WTC11 (cell line): ENCODE measurements around the gene DNLZ. TPM values are rescaled to one million over a fixed set of nuclear protein-coding genes. Genes with fewer than 3 reads are reported as not detected.
A peak's percentile ranks its signal among the peaks of the same experiment; 100 is the strongest.

Experiments used
- ARID4B ChIP-seq: sonication (generic); formaldehyde crosslinking; IDR thresholded peaks from 2 replicates; pipeline ENCODE4 v1.8.0; 2023; ENCODE audit warnings: missing genetic modification reagents, mild to moderate bottlenecking, borderline replicate concordance
- CBFB ChIP-seq: sonication (generic); formaldehyde crosslinking; IDR thresholded peaks from 2 replicates; pipeline ENCODE4 v1.8.1; 2022; ENCODE audit warnings: mild to moderate bottlenecking, low read depth, missing genetic modification reagents
- CTCF ChIP-seq: fragments of 200-600 bp; IDR thresholded peaks from 2 replicates; pipeline ENCODE4 v1.8.0; 2022; ENCODE audit warnings: antibody characterized with exemption
- E2F4 ChIP-seq: sonication (generic); formaldehyde crosslinking; IDR thresholded peaks from 2 replicates; pipeline ENCODE4 v1.8.1; 2022; ENCODE audit warnings: low read depth, mild to moderate bottlenecking, moderate library complexity, missing genetic modification reagents, borderline replicate concordance
- E2F5 ChIP-seq: sonication (generic); formaldehyde crosslinking; IDR thresholded peaks from 2 replicates; pipeline ENCODE4 v1.8.1; 2022; ENCODE audit warnings: mild to moderate bottlenecking, moderate library complexity, missing genetic modification reagents
- FOXP4 ChIP-seq: sonication (generic); formaldehyde crosslinking; IDR thresholded peaks from 2 replicates; pipeline ENCODE4 v1.8.0; 2022; ENCODE audit warnings: mild to moderate bottlenecking, missing genetic modification reagents
- GTF2I ChIP-seq: fragments of 250-450 bp; sonication (Bioruptor Pico); conservative IDR thresholded peaks from 2 replicates; pipeline ENCODE4 v1.4.0; 2021; ENCODE audit warnings: mild to moderate bottlenecking
- JAZF1 ChIP-seq: fragments of 250-450 bp; sonication (Bioruptor Pico); IDR thresholded peaks from 2 replicates; pipeline ENCODE4 v1.9.0; 2021; ENCODE audit warnings: moderate library complexity, mild to moderate bottlenecking, inconsistent platforms
- MAX ChIP-seq: sonication (generic); formaldehyde crosslinking; IDR thresholded peaks from 2 replicates; pipeline ENCODE4 v1.8.0; 2022; ENCODE audit warnings: mild to moderate bottlenecking, missing genetic modification reagents
- MYBL2 ChIP-seq: sonication (generic); formaldehyde crosslinking; IDR thresholded peaks from 2 replicates; pipeline ENCODE4 v1.8.1; 2023; ENCODE audit warnings: mild to moderate bottlenecking, moderate library complexity, missing genetic modification reagents
- NFYB ChIP-seq: sonication (generic); formaldehyde crosslinking; conservative IDR thresholded peaks from 2 replicates; pipeline ENCODE4 v1.8.0; 2022; ENCODE audit warnings: low read depth, missing genetic modification reagents
- NR1H2 ChIP-seq: sonication (generic); formaldehyde crosslinking; IDR thresholded peaks from 2 replicates; pipeline ENCODE4 v1.9.0; 2021; ENCODE audit warnings: mild to moderate bottlenecking, moderate library complexity, missing genetic modification reagents
- NR3C1 ChIP-seq: sonication (generic); formaldehyde crosslinking; conservative IDR thresholded peaks from 2 replicates; pipeline ENCODE4 v1.8.1; 2023; ENCODE audit warnings: low read depth, mild to moderate bottlenecking, missing genetic modification reagents
- SOX15 ChIP-seq: fragments of 250-450 bp; sonication (Bioruptor Pico); IDR thresholded peaks from 2 replicates; pipeline ENCODE4 v1.9.0; 2021; ENCODE audit warnings: mild to moderate bottlenecking
- SP1 ChIP-seq: sonication (generic); formaldehyde crosslinking; conservative IDR thresholded peaks from 2 replicates; pipeline ENCODE4 v1.8.1; 2022; ENCODE audit warnings: missing genetic modification reagents
- TCF7 ChIP-seq: sonication (generic); formaldehyde crosslinking; IDR thresholded peaks from 2 replicates; pipeline ENCODE4 v1.8.0; 2022; ENCODE audit warnings: mild to moderate bottlenecking, low read depth, missing genetic modification reagents, moderate library complexity
- ZBTB21 ChIP-seq: sonication (generic); formaldehyde crosslinking; IDR thresholded peaks from 2 replicates; pipeline ENCODE4 v1.8.1; 2023; ENCODE audit warnings: mild to moderate bottlenecking, missing genetic modification reagents, borderline replicate concordance
- ZNF121 ChIP-seq: sonication (generic); formaldehyde crosslinking; IDR thresholded peaks from 2 replicates; pipeline ENCODE4 v1.8.0; 2023; ENCODE audit warnings: missing genetic modification reagents
- ZNF232 ChIP-seq: sonication (generic); formaldehyde crosslinking; IDR thresholded peaks from 2 replicates; pipeline ENCODE4 v1.8.0; 2022; ENCODE audit warnings: mild to moderate bottlenecking, missing genetic modification reagents
- ZNF281 ChIP-seq: sonication (generic); formaldehyde crosslinking; IDR thresholded peaks from 2 replicates; pipeline ENCODE4 v1.8.0; 2023; ENCODE audit warnings: mild to moderate bottlenecking, missing genetic modification reagents
- ZNF317 ChIP-seq: sonication (generic); formaldehyde crosslinking; IDR thresholded peaks from 2 replicates; pipeline ENCODE4 v1.8.1; 2023; ENCODE audit warnings: low read depth, mild to moderate bottlenecking, moderate library complexity, missing genetic modification reagents, borderline replicate concordance
- ZNF671 ChIP-seq: fragments of 250-450 bp; sonication (Bioruptor Pico); IDR thresholded peaks from 2 replicates; pipeline ENCODE4 v1.8.0; 2021; ENCODE audit warnings: mild to moderate bottlenecking
- total RNA-seq: library from RNA; stranded (reverse); gene quantifications from 3 replicates; pipeline ENCODE4 v1.2.3, GENCODE V29; 2021
- TF ChIP-seq, protein P1 (sequence below): fragments of 250-450 bp; sonication (Bioruptor Pico); IDR thresholded peaks from 2 replicates; pipeline ENCODE4 v2.1.2; 2022; ENCODE audit warnings: mild to moderate bottlenecking, moderate library complexity

Gene DNLZ
- total RNA-seq, 1 experiment from 2014 or later, result 17.2 TPM

DNA sequence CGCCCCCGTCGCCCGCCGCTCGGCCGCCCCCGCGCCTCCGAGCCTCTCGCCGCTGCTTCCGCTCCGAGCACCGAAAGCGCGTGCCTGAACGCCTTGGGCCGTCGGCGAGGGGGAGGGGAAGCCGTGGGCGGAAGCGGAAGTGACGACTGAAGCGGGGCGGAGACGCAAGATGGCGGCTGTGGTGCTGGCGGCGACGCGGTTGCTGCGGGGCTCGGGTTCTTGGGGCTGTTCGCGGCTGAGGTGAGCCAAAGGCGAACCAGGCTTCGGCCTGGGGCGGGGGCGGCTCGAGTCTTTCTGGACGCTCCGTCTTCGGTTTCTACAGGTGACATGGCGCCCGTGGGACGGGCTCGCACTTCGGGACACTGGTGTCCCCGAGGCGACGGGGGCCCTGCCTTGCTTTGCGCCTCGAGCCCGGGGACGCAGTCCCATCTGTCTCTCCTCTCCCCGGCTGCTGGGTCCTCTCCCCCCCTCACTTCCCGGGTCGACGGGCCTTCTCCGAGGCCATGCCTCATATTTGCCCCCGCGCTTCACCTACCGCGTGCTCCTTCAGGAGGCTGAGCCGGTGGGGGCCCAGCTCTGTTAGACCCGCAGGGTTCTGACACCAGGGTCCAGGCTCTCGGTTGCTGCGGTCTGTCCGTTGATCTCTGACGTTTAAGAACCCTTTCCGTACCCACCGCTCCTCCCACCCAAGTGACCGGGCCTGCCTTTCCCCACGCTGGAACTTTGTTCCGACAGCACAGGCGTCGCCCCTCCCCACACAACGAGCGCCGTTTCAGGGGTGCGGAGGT lies 47.1 kb upstream of the DNLZ start, which contains the start of the genes ENTR1 and PMPCA (continued):
- TF ChIP-seq SOX15 (CRISPR knock-in tag) (no peak), SP1 (CRISPR knock-in tag) (peak; percentile 95), CBFB (CRISPR knock-in tag) (no peak), ZNF121 (CRISPR knock-in tag) (0 out of 2 replicates have a peak, but pooled peaks have one; percentile 22), E2F4 (CRISPR knock-in tag) (no peak), MYBL2 (CRISPR knock-in tag) (0 out of 2 replicates have a peak, but pooled peaks have one; percentile 19), ZBTB21 (CRISPR knock-in tag) (no peak), MAX (peak; percentile 70), CTCF (no peak), ZNF671 (CRISPR knock-in tag) (no peak), NFYB (no peak), ZNF317 (CRISPR knock-in tag) (no peak), NR3C1 (CRISPR knock-in tag) (peak; percentile 84; the same call in 1 of the 2 replicates), ARID4B (peak; percentile 48; the same call in 1 of the 2 replicates), JAZF1 (CRISPR knock-in tag) (no peak), NR1H2 (CRISPR knock-in tag) (no peak), E2F5 (peak; percentile 21; the same call in 1 of the 2 replicates), TCF7 (CRISPR knock-in tag) (no peak), FOXP4 (peak; percentile 89), GTF2I (CRISPR knock-in tag) (no peak), ZNF281 (peak; percentile 94), ZNF232 (CRISPR knock-in tag) (peak; percentile 83)
- TF ChIP-seq, protein P1, sequence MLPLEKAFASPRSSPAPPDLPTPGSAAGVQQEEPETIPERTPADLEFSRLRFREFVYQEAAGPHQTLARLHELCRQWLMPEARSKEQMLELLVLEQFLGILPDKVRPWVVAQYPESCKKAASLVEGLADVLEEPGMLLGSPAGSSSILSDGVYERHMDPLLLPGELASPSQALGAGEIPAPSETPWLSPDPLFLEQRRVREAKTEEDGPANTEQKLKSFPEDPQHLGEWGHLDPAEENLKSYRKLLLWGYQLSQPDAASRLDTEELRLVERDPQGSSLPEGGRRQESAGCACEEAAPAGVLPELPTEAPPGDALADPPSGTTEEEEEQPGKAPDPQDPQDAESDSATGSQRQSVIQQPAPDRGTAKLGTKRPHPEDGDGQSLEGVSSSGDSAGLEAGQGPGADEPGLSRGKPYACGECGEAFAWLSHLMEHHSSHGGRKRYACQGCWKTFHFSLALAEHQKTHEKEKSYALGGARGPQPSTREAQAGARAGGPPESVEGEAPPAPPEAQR (CRISPR knock-in tag), result no peak
